ENCODE measurements around the gene SLC2A9.
"Not testable (repeated sequence)": the region's sequence is repeated elsewhere in the genome, so short reads cannot be mapped to it uniquely, and the experiment has no call there.

The SLC2A9 gene

DNA sequence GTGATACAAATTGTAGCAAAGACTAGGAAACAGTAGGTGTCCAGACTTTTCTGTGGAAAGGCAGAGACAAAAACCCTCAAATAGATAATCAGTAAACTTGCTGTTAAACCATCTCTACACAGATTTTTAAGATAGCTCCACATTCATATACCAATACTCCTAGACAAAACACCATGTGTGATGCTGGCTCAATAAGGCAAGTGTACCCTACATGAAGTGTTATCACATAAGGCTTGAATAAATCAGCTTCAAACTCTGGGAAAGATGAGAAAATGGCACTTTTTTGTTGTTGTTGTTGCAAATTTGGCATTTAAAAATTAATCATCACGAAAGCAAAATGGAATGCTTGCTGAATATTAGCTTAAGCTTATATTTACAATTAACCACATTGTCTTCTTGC, 194.7 kb downstream of the SLC2A9 start:
- DNase-seq (ENCODE audit: low spot score) = no peak

DNA sequence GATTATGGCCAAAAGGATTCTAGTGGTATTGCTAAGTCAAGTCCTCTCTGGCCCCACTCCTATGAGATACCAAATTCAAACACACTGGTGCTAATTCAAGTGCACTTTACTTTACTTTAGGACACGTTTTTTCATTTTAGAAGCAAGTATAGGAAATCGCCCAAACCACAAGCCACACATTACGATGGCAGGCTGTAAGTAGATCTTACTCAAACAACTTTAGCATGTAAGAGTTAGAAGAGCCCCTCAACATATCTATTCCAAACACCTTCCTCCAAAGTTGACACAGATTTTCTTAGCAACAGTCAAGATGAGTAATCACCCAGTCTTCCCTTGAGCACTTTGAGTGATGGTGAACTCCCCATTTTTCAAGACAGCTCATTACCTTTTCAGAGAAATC, 196.2 kb downstream of the SLC2A9 start:
- DNase-seq (ENCODE audit: low spot score) = no peak

GRCh38 chr4:9820343-9820742, 201.0 kb downstream of the SLC2A9 start:
- no peak for DNase-seq (ENCODE audit: low spot score)

DNA sequence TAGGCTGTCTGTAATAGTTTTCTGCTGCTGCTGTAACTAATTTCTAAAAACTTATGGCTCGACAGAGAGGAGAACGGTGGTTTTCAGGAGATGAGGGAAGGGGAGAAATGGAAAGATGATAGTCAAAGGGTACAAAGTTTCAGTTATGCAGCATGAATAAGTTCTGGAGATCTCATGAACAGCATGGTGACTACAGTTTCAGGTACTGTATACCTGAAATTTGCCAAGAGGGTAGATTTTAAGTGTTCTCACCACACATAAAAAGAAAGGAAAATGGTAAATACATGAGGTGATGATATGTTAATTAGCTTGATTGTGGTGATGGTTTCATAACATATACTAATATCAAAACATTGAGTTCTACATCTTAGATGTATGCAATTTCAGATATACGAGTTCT, 205.0 kb downstream of the SLC2A9 start:
- no peak for DNase-seq (ENCODE audit: low spot score)

- no peak for DNase-seq (ENCODE audit: low spot score)
These were observed 208.6 kb downstream of the SLC2A9 start for GRCh38 chr4:9812501-9813340.

- DNase-seq (ENCODE audit: low spot score) = no peak
These were observed 209.5 kb downstream of the SLC2A9 start for GRCh38 chr4:9811806-9812205.

- no peak for DNase-seq (ENCODE audit: low spot score)
These were observed 213.2 kb downstream of the SLC2A9 start for GRCh38 chr4:9808077-9808476.

GRCh38 chr4:9804918-9805317, 216.4 kb downstream of the SLC2A9 start:
- DNase-seq (ENCODE audit: low spot score) = no peak

GRCh38 chr4:9800848-9801247, 220.4 kb downstream of the SLC2A9 start:
- DNase-seq (ENCODE audit: low spot score) = no peak

DNA sequence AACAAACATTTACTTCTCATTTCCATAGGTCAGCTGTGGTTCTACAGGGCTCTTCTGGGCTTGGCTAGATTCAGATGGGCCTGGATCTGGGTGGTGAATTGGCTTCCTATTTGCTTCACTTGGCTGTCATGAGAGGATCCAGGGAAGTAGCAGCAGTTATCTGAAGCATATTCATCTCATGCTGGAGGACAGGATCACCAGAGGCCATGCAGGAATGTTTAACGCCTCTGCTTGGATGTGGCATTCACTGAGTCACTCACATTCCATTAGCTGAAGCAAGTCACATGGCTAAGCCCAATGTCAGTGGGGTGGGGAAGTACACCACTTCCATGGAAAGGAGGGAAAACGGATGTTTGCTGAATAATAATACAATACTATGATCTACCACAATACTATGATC, 224.7 kb downstream of the SLC2A9 start:
- not testable (repeated sequence) for DNase-seq (ENCODE audit: low spot score)

DNA sequence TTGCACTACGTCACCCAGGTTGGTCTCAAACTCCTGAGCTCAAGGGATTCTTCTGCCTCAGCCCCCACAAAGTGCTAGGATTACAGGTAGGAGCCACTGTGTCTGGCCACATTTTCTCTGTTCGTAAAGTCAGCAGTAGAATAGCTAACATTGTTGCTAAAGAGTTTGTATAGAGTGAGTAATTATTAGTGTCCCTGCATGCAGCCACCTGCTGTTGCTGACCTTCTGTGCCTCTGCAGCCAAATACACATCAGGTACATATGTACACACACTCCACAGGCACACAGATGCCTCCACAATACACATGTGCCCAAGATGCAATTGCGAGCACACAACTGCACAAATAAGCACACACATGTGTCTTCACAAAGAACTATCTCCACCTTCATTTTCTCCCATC, 228.9 kb downstream of the SLC2A9 start:
- no peak for DNase-seq (ENCODE audit: low spot score)

DNA sequence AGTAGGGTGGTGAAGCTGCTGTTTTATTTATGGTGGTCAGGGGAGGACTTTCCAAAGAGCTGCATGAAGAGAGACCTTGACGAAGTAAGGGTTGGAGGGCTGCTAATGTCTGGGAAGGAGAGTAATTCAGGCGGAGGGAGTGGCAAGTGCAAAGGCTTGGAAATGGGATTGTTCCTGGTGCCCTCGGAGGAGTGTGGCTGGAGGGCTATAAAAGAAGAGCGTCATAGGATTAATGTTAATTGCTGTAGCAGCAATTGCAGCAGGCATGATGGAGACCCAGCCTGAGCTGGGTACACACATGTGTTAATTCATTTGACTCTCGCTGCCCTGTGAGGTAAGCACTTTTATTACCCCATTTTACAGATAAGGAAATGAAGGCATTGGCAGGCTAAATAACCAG, 235.4 kb downstream of the SLC2A9 start:
- not testable (repeated sequence) for DNase-seq (ENCODE audit: low spot score)

GRCh38 chr4:9782136-9782436, 239.2 kb downstream of the SLC2A9 start:
- DNase-seq (ENCODE audit: low spot score) = no peak

DNA sequence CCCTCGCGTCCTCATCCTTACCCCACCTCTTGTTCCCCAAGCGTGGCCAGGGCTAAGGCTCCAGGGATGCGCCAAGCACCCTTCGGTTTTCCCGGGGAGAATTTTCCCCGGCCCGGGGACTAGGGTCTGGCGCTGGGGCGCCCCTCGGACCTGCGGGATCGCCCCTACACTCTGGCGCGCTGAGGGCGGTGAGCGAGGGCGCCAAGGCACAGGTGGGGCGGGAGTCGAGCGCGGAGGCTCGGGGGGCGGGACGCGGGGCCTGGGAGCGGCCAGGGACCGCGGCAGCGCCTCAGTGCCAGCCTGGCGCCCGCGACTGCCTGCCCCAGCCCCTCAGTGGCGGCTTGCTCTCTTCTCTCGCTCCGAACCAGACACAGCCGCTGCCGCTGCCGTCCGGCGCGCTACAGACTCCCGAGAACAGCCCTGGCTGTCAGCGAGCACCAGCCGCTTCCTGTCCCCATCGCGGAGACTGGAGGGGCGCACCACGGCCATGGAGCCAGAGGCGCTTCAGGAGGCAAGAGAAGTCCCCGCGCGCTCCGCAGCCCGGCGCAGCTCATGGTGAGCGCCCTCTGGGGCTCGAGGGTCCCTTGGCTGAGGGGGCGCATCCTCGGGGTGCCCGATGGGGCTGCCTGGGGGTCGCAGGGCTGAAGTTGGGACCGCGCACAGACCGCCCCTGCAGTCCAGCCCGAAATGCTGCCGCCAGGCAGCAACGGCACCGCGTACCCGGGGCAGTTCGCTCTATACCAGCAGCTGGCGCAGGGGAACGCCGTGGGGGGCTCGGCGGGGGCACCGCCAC, 239.8 kb downstream of the SLC2A9 start, which contains the start of gene DRD5:
Gene DRD5, plus strand, starts transcription at position 292 of the 793 bp plus-strand sequence. Its CDS starts 396 bp downstream, at position 688.
- no peak for DNase-seq (ENCODE audit: low spot score)

All from SW480 (cell line).